HG03378 (cell line): ENCODE results near the gene RALGDS.
"Not testable (repeated sequence)": the region's sequence is repeated elsewhere in the genome, so short reads cannot be mapped to it uniquely, and the experiment has no call there.

Experiments
- ATAC-seq: cut with Tn5 transposase; IDR thresholded peaks from one replicate; pipeline ENCODE4 v1.9.1; 2021; ENCODE audit warnings: mild to moderate bottlenecking, moderate library complexity; ENCODE audit not compliant: unreplicated experiment

RALGDS gene

DNA sequence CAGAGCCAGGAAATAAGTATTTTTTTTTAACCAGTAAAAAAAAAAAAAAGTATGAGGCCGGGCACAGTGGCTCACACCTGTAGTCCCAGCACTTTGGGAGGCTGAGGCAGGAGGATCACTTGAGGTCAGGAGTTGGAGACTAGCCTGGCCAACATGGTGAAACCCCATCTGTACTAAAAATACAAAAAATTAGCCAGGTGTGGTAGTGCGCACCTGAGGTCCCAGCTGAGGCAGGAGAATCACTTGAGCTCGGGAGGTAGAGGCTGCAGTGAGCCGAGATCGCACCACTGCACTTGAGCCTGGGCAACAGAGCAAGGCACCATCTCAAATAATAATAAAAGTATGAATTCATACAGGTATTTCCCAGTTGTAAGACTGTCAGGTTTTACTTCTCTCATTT is 48.8 kb downstream of the RALGDS start:
- ATAC-seq, result not testable (repeated sequence)

GRCh38 chr9:133071484-133072150 is 49.4 kb downstream of the RALGDS start:
- ATAC-seq, result no peak

DNA sequence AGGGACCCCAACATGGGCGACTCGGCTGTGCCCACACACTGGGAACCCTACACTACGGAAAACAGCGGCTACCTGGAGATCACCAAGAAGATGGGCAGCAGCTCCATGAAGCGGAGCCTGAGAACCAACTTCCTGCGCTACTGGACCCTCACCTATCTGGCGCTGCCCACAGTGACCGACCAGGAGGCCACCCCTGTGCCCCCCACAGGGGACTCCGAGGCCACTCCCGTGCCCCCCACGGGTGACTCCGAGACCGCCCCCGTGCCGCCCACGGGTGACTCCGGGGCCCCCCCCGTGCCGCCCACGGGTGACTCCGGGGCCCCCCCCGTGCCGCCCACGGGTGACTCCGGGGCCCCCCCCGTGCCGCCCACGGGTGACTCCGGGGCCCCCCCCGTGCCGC is 50.1 kb downstream of the RALGDS start:
- not testable (repeated sequence) for ATAC-seq

DNA sequence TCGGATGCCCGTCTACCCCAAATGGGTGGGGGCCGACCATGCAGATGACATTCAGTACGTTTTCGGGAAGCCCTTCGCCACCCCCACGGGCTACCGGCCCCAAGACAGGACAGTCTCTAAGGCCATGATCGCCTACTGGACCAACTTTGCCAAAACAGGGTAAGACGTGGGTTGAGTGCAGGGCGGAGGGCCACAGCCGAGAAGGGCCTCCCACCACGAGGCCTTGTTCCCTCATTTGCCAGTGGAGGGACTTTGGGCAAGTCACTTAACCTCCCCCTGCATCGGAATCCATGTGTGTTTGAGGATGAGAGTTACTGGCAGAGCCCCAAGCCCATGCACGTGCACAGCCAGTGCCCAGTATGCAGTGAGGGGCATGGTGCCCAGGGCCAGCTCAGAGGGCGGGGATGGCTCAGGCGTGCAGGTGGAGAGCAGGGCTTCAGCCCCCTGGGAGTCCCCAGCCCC is 50.5 kb downstream of the RALGDS start:
- not testable (repeated sequence) for ATAC-seq

- not testable (repeated sequence) for ATAC-seq
These were observed 52.6 kb downstream of the RALGDS start for GRCh38 chr9:133068431-133068830.

DNA sequence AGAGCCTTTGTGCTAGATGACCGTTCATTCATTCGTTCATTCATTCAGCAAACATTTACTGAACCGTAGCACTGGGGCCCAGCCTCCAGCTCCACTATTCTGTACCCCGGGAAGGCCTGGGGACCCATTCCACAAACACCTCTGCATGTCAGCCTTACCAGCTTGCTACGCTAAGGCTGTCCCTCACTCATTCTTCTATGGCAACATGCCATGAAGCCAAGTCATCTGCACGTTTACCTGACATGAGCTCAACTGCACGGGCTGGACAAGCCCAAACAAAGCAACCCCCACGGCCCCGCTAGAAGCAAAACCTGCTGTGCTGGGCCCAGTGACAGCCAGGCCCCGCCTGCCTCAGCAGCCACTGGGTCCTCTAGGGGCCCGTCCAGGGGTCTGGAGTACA is 53.2 kb downstream of the RALGDS start:
- ATAC-seq, result no peak

GRCh38 chr9:133067006-133067405 is 54.0 kb downstream of the RALGDS start:
- ATAC-seq, result no peak

DNA sequence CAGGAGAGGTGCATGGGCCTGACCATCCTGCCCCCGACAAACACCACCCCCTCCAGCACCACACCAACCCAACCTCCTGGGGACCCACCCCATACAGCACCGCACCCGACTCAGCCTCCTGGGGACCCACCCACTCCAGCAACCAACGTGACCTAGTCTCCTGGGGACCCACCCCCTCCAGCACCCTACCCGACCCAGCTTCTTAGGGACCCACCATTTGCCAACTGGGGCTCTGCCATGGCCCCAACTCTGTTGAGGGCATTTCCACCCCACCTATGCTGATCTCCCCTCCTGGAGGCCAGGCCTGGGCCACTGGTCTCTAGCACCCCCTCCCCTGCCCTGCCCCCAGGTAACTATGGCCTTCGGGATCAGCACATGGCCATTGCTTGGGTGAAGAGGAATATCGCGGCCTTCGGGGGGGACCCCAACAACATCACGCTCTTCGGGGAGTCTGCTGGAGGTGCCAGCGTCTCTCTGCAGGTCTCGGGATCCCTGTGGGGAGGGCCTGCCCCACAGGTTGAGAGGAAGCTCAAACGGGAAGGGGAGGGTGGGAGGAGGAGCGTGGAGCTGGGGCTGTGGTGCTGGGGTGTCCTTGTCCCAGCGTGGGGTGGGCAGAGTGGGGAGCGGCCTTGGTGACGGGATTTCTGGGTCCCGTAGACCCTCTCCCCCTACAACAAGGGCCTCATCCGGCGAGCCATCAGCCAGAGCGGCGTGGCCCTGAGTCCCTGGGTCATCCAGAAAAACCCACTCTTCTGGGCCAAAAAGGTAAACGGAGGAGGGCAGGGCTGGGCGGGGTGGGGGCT is 54.7 kb downstream of the RALGDS start:
- ATAC-seq, result no peak

- no peak for ATAC-seq
These were observed 56.0 kb downstream of the RALGDS start for GRCh38 chr9:133065070-133065388.

DNA sequence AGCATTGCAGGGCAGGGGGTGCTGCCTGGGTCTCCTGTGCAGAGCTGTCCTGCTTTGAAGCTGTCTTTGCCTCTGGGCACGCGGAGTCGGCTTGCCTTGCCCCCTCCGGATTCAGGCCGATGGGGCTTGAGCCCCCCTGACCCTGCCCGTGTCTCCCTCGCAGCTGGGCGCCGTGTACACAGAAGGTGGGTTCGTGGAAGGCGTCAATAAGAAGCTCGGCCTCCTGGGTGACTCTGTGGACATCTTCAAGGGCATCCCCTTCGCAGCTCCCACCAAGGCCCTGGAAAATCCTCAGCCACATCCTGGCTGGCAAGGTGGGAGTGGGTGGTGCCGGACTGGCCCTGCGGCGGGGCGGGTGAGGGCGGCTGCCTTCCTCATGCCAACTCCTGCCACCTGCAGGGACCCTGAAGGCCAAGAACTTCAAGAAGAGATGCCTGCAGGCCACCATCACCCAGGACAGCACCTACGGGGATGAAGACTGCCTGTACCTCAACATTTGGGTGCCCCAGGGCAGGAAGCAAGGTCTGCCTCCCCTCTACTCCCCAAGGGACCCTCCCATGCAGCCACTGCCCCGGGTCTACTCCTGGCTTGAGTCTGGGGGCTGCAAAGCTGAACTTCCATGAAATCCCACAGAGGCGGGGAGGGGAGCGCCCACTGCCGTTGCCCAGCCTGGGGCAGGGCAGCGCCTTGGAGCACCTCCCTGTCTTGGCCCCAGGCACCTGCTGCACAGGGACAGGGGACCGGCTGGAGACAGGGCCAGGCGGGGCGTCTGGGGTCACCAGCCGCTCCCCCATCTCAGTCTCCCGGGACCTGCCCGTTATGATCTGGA is 56.6 kb downstream of the RALGDS start:
- ATAC-seq, result no peak

DNA sequence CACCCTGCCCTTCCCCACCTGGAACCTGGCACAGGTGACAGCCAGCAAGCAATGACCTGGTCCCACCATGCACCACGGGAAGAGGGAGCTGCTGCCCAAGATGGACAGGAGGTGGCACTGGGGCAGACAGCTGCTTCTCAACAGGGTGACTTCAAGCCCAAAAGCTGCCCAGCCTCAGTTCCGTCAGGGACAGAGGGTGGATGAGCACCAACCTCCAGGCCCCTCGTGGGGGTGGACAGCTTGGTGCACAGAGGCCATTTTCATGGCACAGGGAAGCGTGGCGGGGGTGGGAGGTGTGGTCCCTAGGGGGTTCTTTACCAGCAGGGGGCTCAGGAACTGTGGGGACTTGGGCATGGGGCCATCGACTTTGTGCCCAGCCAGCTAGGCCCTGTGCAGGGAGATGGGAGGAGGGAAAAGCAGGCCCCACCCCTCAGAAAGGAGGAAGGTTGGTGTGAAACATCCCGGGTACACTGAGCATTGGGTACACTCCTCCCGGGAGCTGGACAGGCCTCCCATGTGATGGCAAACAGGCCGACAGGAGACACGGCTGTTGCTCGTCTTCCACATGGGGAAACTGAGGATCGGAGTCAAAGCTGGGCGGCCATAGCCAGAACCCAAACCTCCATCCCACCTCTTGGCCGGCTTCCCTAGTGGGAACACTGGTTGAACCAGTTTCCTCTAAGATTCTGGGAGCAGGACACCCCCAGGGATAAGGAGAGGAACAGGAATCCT is 57.4 kb downstream of the RALGDS start:
- no peak for ATAC-seq

- no peak for ATAC-seq
These were observed 57.9 kb downstream of the RALGDS start for GRCh38 chr9:133063159-133063499.

GRCh38 chr9:133062569-133062968 is 58.5 kb downstream of the RALGDS start:
- ATAC-seq, result not testable (repeated sequence)

DNA sequence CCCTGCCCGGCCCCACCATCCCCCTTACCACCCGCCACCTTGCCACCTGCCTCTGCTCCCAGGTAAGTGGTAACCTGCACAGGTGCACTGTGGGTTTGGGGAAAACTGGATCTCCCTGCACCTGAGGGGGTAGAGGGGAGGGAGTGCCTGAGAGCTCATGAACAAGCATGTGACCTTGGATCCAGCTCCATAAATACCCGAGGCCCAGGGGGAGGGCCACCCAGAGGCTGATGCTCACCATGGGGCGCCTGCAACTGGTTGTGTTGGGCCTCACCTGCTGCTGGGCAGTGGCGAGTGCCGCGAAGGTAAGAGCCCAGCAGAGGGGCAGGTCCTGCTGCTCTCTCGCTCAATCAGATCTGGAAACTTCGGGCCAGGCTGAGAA is 59.3 kb downstream of the RALGDS start, which contains the start of gene CEL:
CEL (plus strand) TSS at position 218 of the 382 bp plus-strand sequence; CDS start at position 240, 22 bp downstream.
- ATAC-seq, result not testable (repeated sequence)

DNA sequence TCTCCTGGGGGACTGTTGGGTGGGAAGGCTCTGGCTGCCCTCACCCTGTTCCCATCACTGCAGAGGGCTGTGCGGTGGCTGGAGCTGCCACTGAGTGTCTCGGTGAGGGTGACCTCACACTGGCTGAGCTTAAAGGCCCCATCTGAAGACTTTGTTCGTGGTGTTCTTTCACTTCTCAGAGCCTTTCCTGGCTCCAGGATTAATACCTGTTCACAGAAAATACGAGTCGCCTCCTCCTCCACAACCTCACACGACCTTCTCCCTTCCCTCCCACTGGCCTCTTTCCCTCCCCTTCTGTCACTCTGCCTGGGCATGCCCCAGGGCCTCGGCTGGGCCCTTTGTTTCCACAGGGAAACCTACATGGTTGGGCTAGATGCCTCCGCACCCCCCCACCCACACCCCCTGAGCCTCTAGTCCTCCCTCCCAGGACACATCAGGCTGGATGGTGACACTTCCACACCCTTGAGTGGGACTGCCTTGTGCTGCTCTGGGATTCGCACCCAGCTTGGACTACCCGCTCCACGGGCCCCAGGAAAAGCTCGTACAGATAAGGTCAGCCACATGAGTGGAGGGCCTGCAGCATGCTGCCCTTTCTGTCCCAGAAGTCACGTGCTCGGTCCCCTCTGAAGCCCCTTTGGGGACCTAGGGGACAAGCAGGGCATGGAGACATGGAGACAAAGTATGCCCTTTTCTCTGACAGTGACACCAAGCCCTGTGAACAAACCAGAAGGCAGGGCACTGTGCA is 59.8 kb downstream of the RALGDS start:
- not testable (repeated sequence) for ATAC-seq

- no peak for ATAC-seq
These were observed 60.6 kb downstream of the RALGDS start for GRCh38 chr9:133060417-133060841.

DNA sequence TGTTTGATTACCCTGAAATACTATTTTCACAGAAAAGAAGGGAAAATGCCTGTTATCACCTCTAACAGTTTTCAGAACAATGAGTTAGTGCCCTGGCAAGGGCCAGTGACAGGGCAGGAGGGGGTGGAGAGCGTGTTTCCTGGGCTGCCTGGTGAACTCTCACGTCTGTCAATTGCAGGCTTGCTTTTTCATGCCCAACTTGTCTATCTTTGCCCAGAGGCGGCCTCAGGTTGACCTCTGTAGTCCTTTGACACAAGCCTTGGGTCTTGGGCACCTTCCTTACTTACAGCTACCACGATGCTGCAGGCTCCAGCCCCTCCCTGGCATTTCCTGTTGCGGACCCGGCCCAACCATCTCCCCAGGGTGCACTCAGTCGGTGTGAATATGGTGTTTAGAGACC is 61.4 kb downstream of the RALGDS start:
- ATAC-seq, result no peak

- ATAC-seq, result no peak
These were observed 62.3 kb downstream of the RALGDS start for GRCh38 chr9:133058550-133059320.

- no peak for ATAC-seq
These were observed 63.0 kb downstream of the RALGDS start for GRCh38 chr9:133058071-133058470.
